GM19240 (cell line): ENCODE results near the gene AKAP13.

Experiments
- DNase-seq: peaks from one replicate; pipeline ENCODE4 v3.0.0; 2011; ENCODE audit warnings: low spot score; ENCODE audit not compliant: insufficient read length

The AKAP13 gene

DNA sequence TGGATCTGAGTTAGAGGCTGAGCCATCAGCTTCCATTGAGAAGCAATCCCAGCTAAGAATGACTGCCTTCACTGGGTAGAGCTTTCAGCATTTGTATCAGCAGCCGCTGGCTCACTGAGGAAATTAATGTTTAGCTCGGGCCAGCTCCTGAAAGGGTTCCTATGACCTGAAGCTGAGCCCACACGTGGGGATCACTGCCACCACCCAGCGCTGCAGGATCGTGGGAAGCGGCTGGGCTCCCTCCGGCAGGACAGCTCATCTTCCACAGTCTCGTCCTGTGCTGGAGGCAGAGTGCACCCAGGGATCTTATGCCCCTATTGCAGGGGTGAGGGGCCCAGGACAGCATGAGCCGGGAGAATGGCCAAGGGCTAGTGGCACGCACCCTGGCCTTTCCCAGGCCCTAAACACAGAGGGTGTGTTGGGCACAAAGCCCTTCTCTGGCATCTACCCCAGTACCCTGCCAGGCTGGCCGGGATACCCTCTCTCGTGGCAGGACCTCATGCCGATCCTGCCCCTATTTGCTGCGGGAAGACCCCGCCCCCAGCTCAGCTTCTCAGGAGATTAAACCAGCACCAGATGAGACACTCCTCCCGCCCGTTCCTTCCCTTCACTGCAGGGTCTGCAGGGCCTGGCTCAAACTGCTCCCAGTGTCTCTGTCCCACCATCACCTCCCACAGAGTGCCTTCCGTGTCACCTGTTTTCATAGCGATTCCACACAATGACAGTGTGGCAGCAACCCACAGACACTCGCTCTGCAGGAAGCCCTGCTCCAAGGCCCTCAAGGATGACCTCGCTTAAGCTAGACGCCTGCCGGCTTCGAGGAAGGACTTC lies 385.8 kb downstream of the AKAP13 start:
- no peak for DNase-seq

DNA sequence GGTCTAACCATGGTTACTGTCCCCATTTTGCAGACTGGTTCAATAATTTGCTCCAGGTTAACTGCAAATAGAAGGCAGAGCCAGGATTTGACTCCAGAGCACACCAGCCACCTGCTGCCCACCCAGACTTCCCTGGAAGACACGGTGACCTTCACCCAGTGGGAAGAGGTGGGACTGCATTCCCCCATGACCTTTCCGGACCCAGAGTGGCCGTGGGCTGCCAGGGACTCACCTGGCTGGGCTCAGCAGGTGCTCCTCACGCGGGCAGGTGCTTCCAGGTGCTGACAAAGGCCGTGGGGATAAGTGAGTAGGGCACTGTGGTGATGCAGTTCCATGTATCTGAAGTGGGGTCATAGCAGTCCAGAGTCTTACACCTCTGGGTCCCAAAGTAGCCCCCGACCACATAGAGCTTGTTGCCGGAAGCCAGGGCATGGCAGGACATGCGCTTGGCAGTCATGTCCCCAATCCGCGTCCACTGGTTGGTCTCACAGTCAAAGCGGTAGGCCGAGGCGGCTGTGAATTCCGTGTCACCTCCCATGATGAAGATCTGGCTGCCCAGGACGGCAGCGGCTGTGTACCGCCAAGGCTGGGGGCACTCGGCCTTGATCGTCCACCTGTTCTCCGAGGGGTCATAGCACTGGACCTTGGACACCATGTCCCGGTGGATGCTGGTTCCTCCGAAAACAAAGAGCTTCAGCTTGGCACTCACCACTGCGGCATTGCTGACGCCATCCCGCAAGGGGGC lies 387.6 kb downstream of the AKAP13 start:
- DNase-seq = no peak

DNA sequence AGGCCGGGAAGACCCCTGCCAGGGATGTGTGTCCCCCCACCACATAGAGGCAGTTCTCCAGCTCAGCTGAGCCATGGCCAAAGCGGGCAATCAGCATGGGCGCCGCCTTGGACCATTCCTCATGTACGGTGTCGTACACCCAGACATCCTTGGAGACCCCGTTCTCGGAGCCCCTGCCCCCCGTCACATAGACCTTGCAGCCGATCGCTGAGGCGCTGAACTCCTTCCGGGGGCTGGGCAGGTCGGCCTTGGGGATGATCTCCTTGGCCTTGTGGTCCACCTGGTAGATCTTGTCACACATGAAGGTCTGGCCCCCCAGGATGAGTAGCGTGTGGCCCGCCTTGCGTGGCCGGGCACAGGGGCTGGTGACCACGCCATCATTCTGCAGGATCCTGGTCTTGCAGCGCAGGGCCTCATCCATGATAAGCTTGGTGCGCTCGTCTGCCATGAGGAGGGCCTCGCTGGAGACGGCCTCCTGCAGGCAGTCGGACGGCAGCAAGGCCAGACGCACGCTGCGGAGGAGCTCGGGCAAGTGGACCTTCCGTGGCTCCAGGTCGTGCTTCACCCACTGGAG lies 388.3 kb downstream of the AKAP13 start:
- no peak for DNase-seq

DNA sequence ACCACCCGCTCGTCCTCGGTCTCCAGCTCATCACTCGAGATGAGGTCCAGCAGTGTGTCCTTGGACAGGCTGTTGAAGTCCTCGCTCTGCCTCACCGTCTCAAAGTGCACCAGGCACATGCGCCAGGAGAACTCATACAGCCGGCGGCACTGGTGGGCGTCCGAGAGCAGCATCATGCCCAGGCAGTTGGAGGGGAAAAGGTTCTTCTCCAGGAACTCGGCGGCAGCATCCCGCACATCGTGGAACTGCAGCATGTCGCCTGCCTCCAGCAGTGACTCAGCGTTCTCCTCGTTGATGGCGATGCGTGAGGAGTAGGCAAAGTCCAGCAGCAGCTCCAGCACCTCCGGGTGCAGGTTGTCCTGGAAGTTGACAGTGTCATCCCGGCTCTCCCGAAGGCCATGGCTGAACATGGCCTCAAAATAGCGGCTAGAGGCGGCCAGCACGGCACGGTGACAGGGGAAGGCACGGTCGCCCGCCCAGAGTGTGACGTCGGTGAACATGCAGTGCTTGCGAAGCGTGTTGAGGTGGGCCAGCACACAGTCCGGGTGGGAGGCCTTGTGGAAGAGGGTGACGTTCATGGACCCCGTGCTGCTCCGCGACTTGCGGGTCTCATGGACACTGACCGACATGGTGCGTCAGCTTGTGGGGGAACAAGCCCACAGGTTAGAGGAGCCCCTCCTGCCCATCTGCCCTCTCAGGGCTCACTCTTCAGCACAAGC lies 388.9 kb downstream of the AKAP13 start:
- no peak for DNase-seq

DNA sequence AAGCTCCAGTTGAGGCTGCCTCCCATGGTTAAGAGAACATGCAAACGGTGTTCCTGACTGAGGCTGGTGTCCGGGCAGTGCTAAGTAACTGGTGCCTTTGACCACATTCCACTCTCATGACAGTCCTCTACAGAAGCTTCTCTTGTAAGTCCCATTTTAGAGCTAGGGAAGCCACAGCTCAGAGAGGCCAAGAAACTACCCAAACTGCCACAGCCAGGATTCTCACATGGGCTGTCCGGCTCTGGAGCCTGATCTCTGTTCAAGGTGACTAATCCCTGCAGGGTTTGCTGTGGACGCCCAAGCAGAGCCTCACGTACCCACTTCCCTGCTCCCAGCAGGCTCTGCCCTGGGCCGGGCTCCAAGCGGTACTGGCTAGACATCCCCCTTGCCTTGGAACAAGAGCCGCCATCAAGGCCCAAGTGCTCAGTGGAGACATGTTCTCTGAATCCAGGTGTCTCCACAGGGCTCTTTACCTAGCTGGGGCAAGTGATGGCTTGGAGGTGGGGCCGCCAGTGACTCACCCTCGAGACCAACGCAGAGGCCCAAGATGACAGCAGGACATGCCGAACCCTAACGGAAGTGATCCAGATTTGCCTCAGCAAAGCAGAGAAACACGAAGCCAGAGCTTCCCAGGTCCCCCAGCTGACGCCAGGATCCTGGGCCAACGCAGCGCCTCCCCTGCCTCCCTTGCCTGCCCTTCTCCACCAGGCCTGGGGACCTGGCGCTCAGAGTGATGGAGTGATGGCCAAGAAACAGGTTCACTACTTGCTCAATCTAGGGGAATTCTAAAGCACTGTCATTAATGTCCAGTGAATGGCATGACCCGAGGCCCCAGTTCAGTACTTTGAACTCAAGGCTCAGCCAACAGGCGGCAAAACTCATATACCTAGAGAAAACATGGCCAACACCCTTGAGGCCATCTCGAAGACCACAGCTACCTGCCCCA lies 390.0 kb downstream of the AKAP13 start:
- no peak for DNase-seq

DNA sequence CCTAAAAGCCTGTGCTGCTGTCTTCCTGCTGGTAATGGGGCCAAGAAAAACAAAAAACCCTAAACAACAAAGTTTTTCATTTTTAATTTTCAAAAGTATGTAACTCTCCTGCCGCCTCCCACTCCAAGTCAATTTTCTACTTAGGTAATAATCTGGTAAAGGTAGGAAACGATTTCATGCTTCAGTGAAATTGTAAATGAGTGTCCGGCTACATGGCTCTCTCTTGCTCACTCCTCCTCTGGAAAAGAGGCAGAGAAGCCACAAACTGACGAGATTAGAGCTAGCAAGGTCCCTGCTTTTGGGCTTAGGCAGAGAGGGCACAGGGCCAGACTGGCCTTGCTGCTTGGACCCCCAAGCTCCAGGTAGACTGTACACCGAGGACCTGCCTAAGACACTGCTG lies 390.9 kb downstream of the AKAP13 start:
- DNase-seq = no peak

DNA sequence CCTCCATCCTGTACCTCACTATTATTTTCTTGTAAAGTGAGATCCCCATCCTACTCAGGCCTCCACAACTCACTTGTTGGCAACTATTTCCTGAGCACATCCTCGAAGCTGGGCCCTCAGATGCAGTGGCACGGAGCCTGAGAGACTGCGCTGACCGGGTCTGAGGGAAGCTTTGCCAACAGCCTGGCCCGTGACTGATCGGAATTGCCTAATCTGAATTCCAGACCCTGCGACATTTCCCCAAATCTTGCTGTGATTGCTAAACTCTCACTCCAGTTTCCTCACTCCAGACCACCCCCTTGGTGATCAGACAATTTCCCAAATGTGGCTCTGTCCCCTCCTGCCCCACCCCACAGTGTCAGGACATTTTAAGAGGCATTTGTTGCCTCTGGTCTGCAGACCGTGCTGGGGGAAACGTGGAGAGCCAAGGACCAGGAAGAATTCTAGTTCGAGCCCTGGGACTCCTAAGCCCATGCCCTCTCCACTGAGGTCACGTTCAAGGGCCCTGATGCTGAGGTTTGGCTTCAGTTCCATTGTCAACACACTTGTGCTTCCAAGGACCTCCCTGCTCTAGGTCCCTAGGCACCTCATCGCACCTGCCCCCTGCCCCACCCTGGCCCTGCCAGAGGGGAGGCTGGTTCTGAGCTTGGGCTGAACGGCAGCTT lies 391.5 kb downstream of the AKAP13 start:
- no peak for DNase-seq

DNA sequence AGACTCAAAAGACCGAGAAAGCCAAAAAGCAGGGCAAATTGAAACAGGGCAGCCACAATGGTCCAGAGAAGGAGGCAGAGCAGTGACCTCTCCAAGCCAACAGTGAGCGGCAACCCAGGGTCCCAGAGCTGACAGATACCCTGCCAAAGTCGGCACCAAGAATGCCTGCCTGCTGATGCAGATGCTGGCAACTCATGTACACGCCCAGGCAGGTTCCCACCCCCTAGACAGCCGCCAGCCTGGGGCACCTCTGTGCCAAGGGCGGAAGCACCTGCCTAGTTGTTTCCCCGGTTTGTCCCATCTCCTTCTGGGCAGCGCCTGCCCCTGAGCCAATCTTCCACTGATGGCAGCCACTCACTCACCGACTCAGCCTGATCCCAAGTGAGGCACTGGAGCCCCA lies 392.3 kb downstream of the AKAP13 start:
- no peak for DNase-seq

DNA sequence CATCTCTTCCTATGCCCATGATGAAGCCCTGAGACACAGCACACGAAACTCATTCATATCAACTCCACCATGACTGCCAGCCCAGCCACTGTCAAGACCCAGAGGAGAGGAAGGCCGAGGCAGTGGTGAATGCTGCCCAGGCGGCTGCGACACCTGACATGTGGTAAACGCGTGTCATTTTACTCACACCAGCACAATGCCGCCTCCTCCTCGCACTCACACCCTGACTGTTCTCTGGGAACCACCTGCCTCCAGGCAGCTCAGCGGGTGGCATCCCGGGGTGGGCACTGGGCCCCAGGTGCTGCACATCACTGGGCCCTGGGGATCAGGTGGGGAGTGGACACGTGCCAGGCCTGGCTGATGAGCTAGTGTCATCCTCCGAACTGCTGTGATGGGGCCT lies 392.8 kb downstream of the AKAP13 start:
- DNase-seq = no peak

DNA sequence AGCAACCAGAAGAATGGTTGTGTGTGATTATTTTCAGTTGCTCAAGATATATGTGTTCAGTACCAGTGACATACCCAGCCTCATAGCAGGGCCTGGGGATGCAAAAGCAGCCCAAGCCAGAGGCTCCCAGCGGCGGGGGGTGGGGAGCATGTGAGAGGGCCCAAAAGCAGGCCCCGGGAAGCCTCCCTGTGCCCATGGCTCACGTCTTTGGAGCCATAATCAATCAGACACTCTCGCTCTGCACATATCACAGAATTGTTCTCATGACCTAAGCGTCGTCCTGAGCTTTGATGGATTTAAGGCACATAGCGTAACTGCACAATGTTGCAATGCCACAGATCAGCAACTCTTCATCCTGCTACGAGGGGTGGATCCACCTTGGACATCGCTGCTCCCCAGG lies 393.6 kb downstream of the AKAP13 start:
- DNase-seq = no peak

DNA sequence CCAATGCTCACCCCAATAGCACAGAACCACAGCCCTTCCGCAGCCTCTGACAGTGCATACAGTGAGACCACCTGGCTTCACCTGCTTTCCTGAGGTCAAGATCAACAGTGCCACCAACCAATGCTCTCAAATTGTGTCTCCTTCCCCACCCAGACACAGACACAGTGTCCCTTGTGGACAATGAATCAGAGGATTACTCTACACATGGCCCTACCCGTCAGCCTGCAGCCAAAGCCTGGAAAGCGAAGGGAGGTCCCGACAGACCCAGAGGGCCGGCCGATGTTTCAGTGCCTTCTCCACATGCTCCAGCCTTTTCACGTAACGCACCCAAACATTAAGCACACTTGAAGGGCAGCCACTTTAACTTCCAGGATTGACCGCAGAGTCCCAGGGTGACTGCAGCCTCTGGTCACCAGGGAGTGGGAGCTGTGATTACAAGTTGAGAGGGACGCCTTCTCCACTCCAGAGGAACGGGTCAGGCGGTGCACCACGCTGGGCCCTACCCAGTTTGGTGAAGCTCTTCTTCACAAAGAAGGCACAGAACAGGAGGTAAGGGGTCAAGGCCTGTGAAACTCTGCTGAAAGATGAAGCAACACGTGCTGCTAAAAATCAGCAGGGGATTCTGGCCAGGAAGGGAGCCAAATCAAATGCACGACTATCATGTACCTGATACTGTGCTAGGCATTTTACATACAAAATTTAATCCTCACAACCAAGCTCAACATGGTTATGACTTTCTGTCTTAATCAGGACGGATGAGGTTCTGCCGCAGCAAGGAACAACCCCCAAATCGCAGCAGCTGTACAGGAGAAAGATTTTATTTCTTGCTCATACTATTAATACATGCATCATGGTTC lies 397.1 kb downstream of the AKAP13 start:
- DNase-seq = no peak

DNA sequence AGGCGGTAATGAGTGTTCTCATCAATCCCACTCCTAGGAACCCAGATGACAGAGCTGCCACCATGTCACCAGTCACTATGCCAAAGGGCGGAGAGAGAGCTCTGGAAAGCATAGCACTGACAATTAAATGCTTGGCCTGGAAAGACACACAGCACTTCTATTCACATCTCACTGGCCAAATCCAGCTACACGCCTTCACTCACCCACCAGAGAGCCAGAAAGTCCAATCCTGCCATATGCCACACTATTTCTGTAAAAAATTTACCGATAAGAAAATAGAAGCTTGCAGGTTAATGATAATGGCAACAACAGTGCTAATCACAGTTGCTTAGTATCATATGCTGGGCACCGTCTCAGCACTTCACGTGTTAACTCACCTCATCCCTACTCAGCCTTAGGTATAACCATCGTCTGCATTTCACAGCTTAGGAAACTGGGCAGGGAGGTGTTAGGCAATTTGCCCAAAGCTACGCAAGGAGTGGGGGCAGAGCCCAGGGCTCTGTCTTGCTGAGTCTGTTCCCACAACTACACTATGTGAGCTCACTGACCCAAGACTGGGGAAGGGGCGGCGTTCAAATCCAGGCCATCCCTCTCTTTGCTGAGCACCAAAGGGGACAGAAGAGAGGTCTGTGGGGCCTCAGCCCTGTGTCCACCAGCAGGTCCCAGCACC lies 397.8 kb downstream of the AKAP13 start:
- no peak for DNase-seq

DNA sequence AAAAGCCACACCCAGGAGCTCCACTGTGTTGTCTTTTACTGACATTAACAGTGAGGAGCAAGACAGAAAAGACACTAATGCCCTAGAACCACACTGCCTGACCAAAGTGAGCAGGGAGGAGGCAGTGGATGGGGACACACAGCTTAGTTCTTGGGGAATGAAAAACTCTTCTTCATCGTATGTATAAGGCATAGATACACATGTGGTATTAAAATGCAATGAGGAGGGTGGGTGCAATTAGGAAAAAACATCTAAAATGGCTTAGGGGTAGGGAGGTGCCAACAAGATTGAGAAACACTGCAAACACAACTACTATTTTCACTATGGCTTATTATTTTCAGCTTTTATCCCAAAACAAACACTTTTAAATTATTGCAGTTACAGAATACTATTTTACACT lies 398.8 kb downstream of the AKAP13 start:
- DNase-seq = no peak

DNA sequence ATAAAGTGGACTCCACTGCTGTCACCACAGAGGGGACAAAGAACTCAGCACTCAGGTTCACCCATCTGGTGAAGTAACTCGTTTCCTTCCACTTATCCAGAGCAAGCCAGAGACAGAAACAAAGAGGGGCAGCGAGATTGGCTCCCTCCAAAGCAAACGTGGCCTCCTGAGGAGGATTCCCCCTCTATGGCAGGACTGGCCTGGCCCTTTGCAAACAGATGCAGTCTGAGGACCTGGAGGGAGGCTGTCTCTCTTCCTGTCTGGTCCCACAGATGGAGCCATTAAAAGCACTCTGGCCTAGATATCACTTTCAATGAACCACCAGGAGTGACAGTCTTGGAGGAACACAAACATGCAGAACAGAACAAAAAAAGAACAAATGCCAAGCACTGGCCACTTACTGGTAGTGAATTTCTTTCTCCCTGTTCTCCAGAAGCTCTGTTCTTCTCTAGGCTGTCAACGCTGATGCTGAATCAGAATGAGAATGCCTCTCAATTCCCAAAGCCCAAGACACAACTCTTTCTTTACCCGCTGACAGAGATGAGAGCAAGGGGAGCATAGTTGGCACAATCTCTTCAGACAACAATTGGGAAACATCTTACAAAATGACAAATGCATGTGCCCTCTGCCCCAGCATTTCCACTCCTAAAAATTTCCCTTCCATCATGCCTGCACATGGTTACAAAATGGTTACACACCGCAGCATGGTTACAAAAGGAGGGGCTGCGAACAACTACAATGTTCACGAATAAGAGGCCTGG lies 400.0 kb downstream of the AKAP13 start:
- no peak for DNase-seq

DNA sequence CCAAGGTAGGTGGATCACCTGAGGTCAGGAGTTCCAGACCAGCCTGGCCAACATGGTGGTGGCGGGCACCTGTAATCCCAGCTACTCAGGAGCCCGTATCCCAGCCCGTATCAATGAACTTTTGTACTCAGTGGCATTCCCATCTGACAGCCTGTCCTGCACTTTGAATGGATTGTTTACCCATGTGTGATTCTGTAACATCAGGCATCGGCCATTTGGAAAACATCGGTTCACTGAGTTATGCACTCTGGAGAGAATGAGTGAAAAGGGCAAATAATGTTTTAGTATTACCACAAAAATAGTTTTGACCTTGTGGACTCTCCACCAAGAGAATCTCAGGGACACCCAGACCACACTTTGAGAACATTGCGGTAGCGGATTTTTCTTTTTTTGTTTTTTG lies 400.7 kb downstream of the AKAP13 start:
- no peak for DNase-seq

DNA sequence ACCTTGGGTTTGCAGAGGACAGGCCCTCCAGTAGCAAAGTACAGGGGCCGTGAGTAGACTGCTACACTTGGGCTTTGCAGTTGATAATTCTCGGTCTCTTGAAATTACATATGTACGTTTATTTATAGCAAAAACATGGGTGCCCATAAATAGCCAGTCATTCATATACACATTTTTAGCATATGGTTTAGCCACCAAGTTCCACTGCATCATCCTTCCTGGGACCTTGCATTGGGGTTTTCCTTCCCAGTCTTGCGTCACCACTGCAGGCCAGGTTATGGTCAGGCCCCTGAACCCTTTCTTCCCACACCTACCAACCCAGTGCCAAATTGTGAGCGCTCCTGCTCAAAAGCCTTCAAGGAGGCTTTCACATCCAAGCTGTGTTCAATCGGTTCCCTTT lies 401.7 kb downstream of the AKAP13 start:
- no peak for DNase-seq

DNA sequence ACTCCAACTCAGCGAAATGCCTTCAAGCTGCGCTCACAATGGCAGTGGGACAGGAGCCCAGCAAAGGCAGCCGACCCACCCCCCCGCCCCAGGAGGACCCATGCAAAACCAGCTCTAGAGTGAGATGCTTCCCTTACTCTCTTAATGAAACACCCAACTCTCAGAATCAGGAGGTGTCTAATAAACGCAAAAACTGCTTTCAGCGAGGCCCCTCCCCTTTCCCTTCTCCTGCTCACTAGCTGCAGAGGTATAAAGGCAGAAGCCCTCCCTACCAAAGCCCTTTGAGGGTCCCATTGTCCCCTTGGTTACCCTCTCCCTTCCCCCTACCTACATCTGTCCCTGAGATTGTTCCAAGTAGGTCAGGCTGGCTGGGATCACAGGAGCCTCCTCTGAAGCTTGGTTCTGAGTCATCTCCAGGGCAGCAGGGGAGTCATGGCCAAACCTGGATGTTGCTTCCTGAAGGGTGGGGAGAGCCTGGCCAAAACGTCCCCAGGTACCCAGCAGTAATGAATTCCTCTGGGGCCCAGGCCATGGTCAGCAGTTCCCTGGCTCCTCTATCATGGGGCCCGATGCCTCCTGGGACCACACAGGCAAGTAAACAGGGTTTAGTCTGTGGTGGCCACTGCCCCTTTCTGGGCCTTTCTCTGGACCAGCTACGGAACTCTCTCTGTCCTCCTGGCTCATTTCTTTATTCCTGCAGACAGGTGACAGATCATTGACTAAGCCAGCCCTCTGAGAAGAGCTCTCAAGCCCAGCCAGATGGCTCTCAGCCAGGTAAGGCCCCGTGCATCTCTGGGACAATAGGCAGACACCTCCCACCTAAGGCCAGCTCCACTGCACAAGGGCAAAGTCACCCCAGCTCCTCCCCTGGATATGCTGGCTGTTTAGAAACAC lies 405.7 kb downstream of the AKAP13 start:
- DNase-seq = no peak
